ENCODE results near the gene CARD11. TPM values are rescaled to one million over a fixed set of nuclear protein-coding genes. Genes with fewer than 3 reads are reported as not detected.

Gene CARD11
- total RNA-seq, 1 donor from 2014 or later = 1.7 TPM

GRCh38 chr7:3070908-3071307, 27.2 kb upstream of the CARD11 start:
- Mint-ChIP-seq H3K9me3 (ENCODE audit: low read depth) (peaks cover 12% of the 10 kb centered on the region), H3K27me3 (ENCODE audit: low read depth) (peaks cover 14% of the 10 kb centered on the region), H3K4me3 (ENCODE audit: unreplicated experiment) (no peak overlapping the region), H3K4me1 (ENCODE audit: low read depth) (no peaks in the 10 kb centered on the region), H3K36me3 (ENCODE audit: low read depth) (no peaks in the 10 kb centered on the region), H3K27ac (ENCODE audit: unreplicated experiment) (no peak overlapping the region)
- TF ChIP-seq CTCF (IDR thresholded peaks at IDR 0.05) = no peak
- no peak for DNase-seq (ENCODE audit: low spot score)

- peaks cover 18% of the 10 kb centered on the region for H3K27me3 Mint-ChIP-seq (ENCODE audit: low read depth)
- H3K27ac Mint-ChIP-seq (ENCODE audit: unreplicated experiment) = no peak overlapping the region
These were observed 26.2 kb upstream of the CARD11 start for GRCh38 chr7:3069771-3070449.

GRCh38 chr7:3068530-3068929, 24.9 kb upstream of the CARD11 start:
- TF ChIP-seq CTCF (IDR thresholded peaks at IDR 0.05) = no peak
- Mint-ChIP-seq H3K4me3 (ENCODE audit: unreplicated experiment) (no peak overlapping the region), H3K36me3 (ENCODE audit: low read depth) (no peaks in the 10 kb centered on the region), H3K4me1 (ENCODE audit: low read depth) (no peaks in the 10 kb centered on the region), H3K27me3 (ENCODE audit: low read depth) (peaks cover 16% of the 10 kb centered on the region), H3K9me3 (ENCODE audit: low read depth) (peaks cover 6% of the 10 kb centered on the region), H3K27ac (ENCODE audit: unreplicated experiment) (no peak overlapping the region)
- DNase-seq (ENCODE audit: low spot score) = no peak

More at GRCh38 chr7:3069771-3070449, 26.2 kb upstream of the CARD11 start:
- Mint-ChIP-seq H3K9me3 (ENCODE audit: low read depth) (peaks cover 6% of the 10 kb centered on the region), H3K36me3 (ENCODE audit: low read depth) (no peaks in the 10 kb centered on the region), H3K4me1 (ENCODE audit: low read depth) (no peaks in the 10 kb centered on the region), H3K4me3 (ENCODE audit: unreplicated experiment) (no peak overlapping the region)
- DNase-seq (ENCODE audit: low spot score) = no peak
- TF ChIP-seq CTCF (IDR thresholded peaks at IDR 0.05) = no peak

- Mint-ChIP-seq H3K36me3 (ENCODE audit: low read depth) (no peaks in the 10 kb centered on the region), H3K4me1 (ENCODE audit: low read depth) (no peaks in the 10 kb centered on the region), H3K4me3 (ENCODE audit: unreplicated experiment) (no peak overlapping the region), H3K9me3 (ENCODE audit: low read depth) (peaks cover 6% of the 10 kb centered on the region), H3K27ac (ENCODE audit: unreplicated experiment) (no peak overlapping the region), H3K27me3 (ENCODE audit: low read depth) (peaks cover 20% of the 10 kb centered on the region)
- DNase-seq (ENCODE audit: low spot score) = no peak
- no peak for TF ChIP-seq CTCF (IDR thresholded peaks at IDR 0.05)
These were observed 24.1 kb upstream of the CARD11 start for GRCh38 chr7:3067606-3068380.

GRCh38 chr7:3067193-3067592, 23.5 kb upstream of the CARD11 start:
- H3K9me3 Mint-ChIP-seq (ENCODE audit: low read depth) = peaks cover 6% of the 10 kb centered on the region

More at GRCh38 chr7:3067193-3067592, 23.5 kb upstream of the CARD11 start:
- Mint-ChIP-seq H3K27me3 (ENCODE audit: low read depth) (peaks cover 23% of the 10 kb centered on the region), H3K27ac (ENCODE audit: unreplicated experiment) (no peak overlapping the region), H3K36me3 (ENCODE audit: low read depth) (no peaks in the 10 kb centered on the region), H3K4me3 (ENCODE audit: unreplicated experiment) (no peak overlapping the region), H3K4me1 (ENCODE audit: low read depth) (no peaks in the 10 kb centered on the region)
- DNase-seq (ENCODE audit: low spot score) = no peak
- TF ChIP-seq CTCF (IDR thresholded peaks at IDR 0.05) = no peak

Data from chondrocyte (in vitro differentiated cells).